GOT3 (cell line): ENCODE results near the gene LRRC8C.

ENCODE experiments used
- DNase-seq: peaks from one replicate; lab custom pipeline; 2025; ENCODE audit warnings: mixed read lengths; lab: John Stamatoyannopoulos, UW

Gene LRRC8C

GRCh38 chr1:89671775-89672488, 39.0 kb downstream of the LRRC8C start:
- no peak for DNase-seq

- no peak for DNase-seq
Measured at GRCh38 chr1:89672489-89673183, 39.7 kb downstream of the LRRC8C start.

- DNase-seq, result no peak
Measured at GRCh38 chr1:89673251-89673650, 40.3 kb downstream of the LRRC8C start.

- no peak for DNase-seq
Measured at GRCh38 chr1:89675677-89676076, 42.8 kb downstream of the LRRC8C start.

- DNase-seq, result no peak
Measured at GRCh38 chr1:89681045-89681729, 48.3 kb downstream of the LRRC8C start.

- DNase-seq, result no peak
Measured at GRCh38 chr1:89682611-89683010, 49.7 kb downstream of the LRRC8C start.

GRCh38 chr1:89685461-89685860, 52.5 kb downstream of the LRRC8C start:
- no peak for DNase-seq

GRCh38 chr1:89686520-89686919, 53.6 kb downstream of the LRRC8C start:
- no peak for DNase-seq

GRCh38 chr1:89687254-89687653, 54.3 kb downstream of the LRRC8C start:
- DNase-seq, result no peak

GRCh38 chr1:89688607-89689006, 55.7 kb downstream of the LRRC8C start:
- DNase-seq, result no peak

- DNase-seq, result no peak
Measured at GRCh38 chr1:89689234-89689633, 56.3 kb downstream of the LRRC8C start.

GRCh38 chr1:89690595-89690994, 57.7 kb downstream of the LRRC8C start:
- no peak for DNase-seq

GRCh38 chr1:89692601-89693521, 59.9 kb downstream of the LRRC8C start:
- no peak for DNase-seq

GRCh38 chr1:89695847-89696246, 62.9 kb downstream of the LRRC8C start:
- no peak for DNase-seq

- DNase-seq, result no peak
Measured at GRCh38 chr1:89697383-89697782, 64.5 kb downstream of the LRRC8C start.

- no peak for DNase-seq
Measured at GRCh38 chr1:89698020-89698560, 65.2 kb downstream of the LRRC8C start.

- no peak for DNase-seq
Measured at GRCh38 chr1:89698624-89699023, 65.7 kb downstream of the LRRC8C start.

- DNase-seq, result no peak
Measured at GRCh38 chr1:89699451-89699986, 66.6 kb downstream of the LRRC8C start.

GRCh38 chr1:89701746-89702241, 68.9 kb downstream of the LRRC8C start:
- DNase-seq, result no peak

GRCh38 chr1:89702520-89703045, 69.7 kb downstream of the LRRC8C start:
- no peak for DNase-seq

GRCh38 chr1:89703469-89703868, 70.5 kb downstream of the LRRC8C start:
- DNase-seq, result no peak
